HG02571 (cell line): ENCODE measurements around the gene GPR55.
A peak's percentile ranks its signal among the peaks of the same experiment; 100 is the strongest.

Source experiments
- ATAC-seq: cut with Tn5 transposase; IDR thresholded peaks from one replicate; pipeline ENCODE4 v1.9.1; 2021; ENCODE audit warnings: mild to moderate bottlenecking, moderate library complexity; ENCODE audit not compliant: unreplicated experiment

Gene GPR55

GRCh38 chr2:230869914-230870543 lies 55.0 kb downstream of the GPR55 start:
- ATAC-seq, result no peak

GRCh38 chr2:230868947-230869913 lies 55.8 kb downstream of the GPR55 start:
- ATAC-seq, result no peak

GRCh38 chr2:230868161-230868946 lies 56.7 kb downstream of the GPR55 start:
- no peak for ATAC-seq

- ATAC-seq, result no peak
Observed at GRCh38 chr2:230866756-230867523, 58.1 kb downstream of the GPR55 start.

GRCh38 chr2:230865766-230866755 lies 59.0 kb downstream of the GPR55 start:
- no peak for ATAC-seq

- ATAC-seq, result no peak
Observed at GRCh38 chr2:230865307-230865765, 59.7 kb downstream of the GPR55 start.

GRCh38 chr2:230864605-230865306 lies 60.3 kb downstream of the GPR55 start, which contains the start of gene ITM2C:
TSS of gene ITM2C (plus strand) at chr2:230864942. CDS start at chr2:230865026, 84 bp downstream.
- ATAC-seq, result peak; percentile 53

GRCh38 chr2:230864122-230864604 lies 60.9 kb downstream of the GPR55 start:
- no peak for ATAC-seq

GRCh38 chr2:230863442-230864121 lies 61.5 kb downstream of the GPR55 start:
- ATAC-seq, result no peak

GRCh38 chr2:230863031-230863430 lies 62.0 kb downstream of the GPR55 start:
- no peak for ATAC-seq

GRCh38 chr2:230862292-230862691 lies 62.8 kb downstream of the GPR55 start:
- no peak for ATAC-seq

- no peak for ATAC-seq
Observed at GRCh38 chr2:230861552-230862255, 63.3 kb downstream of the GPR55 start.
